MV-4-11 (cell line): ENCODE data around the gene MAP1LC3B.
"Not testable (repeated sequence)": the region's sequence is repeated elsewhere in the genome, so short reads cannot be mapped to it uniquely, and the experiment has no call there.

ENCODE experiments used
- DNase-seq: peaks from one replicate; lab custom pipeline; 2025; lab: John Stamatoyannopoulos, UW

MAP1LC3B gene

DNA sequence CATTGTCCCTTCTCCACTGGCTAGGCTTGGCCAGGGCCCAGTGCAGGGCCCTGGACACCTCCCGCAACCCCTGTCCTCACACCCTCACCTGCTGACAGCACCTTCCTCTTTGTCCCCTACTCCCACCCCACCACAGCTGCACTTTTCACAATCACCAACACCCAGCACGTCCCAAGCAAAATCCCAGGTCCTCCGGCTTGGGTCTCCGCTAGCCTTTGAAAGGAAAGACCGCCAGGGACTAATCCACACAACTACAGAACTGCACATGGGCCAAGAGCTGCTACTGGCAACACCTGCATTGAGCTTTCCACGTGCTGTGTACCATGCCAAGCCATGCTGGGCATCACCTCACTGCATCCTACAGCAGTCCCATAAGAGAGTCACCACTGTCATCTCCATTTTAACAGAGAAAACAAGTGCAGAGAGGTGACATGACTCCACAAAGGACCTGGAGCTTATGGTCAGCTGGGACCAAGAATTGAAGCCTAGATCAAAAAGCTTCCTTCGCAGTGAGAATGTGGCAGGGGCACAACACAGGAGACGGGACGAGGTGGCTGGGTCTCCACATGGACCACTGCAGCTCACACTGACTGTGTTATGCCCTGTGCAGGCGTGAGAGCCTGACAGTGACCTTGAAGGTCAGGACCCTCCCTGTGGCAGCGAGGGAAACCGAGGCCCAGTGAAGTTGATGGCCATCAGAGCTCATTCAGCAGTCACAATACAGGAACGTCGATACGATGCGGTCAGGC lies 31.1 kb upstream of the MAP1LC3B start:
- DNase-seq = no peak

DNA sequence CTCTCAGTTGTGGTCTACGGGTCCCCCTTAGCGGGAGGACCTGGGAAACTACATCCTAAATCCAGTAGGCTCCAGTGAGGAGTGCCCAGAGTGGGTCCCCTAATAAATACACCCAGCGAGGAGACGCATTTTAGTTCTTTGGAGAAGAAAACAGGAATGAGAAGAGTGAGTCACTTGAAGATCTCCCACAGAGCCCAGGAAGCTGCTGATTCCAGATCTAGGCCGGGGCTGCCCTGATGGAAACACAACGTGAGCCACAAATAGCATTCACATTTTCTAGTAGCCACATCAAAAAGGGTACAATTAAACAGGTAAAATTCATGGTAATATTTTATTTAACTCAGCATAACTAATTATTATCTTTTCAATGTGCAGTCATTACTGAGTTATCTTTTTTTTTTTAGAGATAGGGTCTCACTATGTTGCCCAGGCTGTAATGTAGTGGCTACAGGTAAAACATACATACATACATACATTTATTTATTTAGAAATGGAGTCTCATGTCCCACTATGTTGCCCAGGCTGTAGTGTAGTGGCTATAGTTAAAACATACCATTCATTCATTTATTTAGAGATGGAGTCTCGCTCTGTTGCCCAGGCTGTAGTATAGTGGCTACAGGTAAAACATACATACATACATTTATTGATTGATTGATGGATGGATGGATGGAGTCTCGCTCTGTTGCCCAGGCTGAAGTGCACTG lies 30.1 kb upstream of the MAP1LC3B start:
- no peak for DNase-seq

DNA sequence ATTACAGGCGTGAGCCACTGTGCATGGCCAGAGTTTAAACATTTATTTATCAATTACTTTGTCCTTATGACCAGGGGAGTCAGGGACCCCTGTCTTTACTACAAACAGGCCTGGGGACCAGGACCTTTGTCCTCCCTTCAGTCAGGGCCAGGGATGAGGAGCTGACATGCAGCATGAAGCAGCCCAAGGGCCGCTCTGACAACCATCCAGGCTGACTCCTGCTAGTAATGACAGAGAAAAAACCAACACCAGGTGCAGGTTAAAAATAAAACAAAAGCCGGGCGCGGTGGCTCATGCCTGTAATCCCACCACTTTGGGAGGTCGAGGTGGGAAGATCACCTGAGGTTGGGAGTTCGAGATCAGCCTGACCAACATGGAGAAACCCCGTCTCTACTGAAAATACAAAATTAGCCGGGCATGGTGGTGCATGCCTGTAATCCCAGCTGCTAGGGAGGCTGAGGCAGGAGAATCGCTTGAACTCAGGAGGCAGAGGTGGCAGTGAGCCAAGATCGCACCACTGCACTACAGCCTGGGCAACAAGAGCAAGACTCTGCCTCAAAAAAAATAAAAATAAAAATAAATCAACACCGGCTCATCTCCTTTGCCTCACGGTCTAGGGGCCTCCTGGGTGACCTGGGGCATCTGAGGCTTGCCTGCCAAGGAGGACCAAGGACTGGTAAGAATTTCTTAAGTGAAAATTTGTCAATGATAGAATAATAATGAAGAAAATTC lies 29.1 kb upstream of the MAP1LC3B start:
- not testable (repeated sequence) for DNase-seq

DNA sequence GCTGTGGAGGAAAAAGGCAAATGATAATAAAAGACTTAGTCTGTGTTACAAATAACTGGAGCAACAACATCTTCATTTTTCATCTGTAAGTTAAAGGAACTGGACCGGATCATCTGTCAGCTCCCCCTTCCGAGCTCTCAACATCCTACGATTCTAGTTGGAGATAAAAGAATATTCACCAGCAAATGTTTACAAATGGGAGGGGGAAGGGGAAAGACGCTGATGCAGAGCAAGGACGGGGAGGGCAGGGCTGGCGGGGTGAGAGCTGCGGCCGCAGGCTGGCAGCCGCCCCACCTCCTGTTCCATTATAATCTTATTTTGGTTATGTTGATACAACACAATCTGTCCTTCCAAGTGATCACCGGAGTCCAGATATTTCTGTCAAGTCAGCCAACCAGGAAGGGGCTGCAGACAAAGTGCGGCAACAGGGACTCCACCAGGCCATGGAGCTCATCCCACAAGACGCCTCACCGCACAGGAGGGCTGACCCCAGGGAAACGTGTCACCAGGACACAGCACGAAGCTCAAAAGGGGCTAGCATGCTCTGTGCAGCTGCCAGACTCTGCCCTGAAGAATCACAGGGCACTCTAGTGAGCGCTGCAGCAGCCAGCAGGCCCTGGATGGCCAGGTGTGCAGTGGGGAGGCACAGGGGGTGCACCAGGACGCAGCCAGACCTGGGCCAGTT lies 28.2 kb upstream of the MAP1LC3B start:
- DNase-seq = no peak

DNA sequence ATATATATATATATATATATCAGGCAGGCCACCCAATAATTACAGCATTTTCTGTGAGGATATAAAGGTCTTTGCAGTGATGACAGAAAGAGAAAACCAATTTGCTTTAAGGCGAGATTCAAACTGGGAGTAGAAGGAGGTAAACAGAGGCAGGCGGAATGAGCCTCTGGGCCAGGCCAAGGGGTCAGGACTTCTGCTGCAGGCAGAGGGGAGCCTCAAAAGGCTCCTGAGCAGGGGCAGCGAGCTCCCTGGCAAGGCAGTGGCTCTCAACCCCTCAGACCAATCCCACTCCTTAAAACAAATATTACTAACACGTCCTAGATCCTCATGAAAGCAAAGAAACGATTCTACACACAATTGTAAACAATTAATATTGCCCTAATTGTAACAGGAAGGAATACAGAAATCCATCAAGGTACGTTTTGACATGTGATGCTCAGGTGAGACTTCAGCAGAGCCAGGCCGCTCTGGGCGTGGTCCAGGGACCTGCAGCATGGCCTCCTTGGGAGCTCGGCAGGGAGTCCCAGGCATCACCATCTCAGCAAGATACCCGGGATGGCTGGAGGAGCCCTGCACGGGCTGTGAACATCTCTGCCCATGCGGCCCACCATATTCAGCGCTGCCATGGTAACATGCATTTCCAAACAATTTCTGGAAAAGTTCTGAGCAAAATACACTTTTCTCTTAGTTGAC lies 27.0 kb upstream of the MAP1LC3B start:
- DNase-seq = no peak

DNA sequence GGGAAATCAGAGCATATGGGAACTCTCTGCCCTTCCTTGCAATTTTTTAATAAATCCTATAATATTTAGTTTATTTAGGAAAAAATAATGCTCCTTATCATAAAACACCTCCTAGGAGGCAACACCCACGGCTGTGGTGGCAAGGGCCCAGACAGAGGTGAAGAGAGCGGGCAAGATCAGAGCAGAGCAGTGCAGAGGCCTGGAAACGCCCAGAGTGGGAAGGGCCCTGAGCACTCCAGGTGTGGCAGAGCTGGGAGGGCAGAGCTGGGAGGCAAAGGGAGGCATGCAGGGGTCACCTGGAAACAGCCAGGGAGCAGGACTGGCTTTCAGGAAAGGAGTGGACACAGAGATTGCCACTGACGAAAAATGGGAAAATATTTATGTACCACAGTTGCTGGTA lies 25.8 kb upstream of the MAP1LC3B start:
- DNase-seq = no peak

DNA sequence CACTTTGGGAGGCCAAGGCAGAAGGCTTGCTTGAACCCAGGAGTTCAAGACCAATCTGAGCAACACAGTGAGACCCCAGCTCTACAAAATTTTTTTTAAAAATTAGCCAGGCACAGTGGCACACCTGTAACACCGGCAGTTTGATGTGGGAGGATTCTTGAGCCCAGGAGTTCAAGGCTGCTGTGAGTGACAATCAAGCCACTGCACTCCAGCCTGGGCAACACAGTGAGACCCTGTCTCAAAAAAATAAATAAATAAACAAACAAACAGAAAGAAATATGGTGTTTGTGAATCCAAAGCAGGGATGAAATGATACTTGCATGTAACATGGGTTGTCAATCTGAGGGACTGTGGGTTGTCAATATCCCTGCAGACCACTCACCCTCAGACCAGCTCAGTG lies 25.2 kb upstream of the MAP1LC3B start:
- no peak for DNase-seq

DNA sequence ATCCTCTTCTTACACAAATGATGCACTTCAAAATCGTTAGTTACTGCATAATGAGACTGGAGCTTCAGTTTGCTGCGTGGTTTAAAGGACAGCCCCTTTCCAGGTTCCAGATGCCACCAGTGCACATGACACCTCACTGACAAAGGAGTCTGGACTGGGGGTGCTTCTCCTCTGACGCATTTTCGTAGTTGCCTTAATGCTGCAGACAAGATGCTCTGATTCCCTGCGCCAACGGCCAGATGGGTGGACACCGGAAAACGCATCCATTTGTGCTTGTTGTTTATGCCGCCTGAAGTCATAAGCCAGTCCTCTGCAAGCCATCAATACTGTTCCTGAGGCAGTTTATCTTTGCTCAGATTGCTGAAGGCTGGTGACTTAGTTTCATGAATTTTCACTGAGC lies 24.6 kb upstream of the MAP1LC3B start:
- DNase-seq = no peak

DNA sequence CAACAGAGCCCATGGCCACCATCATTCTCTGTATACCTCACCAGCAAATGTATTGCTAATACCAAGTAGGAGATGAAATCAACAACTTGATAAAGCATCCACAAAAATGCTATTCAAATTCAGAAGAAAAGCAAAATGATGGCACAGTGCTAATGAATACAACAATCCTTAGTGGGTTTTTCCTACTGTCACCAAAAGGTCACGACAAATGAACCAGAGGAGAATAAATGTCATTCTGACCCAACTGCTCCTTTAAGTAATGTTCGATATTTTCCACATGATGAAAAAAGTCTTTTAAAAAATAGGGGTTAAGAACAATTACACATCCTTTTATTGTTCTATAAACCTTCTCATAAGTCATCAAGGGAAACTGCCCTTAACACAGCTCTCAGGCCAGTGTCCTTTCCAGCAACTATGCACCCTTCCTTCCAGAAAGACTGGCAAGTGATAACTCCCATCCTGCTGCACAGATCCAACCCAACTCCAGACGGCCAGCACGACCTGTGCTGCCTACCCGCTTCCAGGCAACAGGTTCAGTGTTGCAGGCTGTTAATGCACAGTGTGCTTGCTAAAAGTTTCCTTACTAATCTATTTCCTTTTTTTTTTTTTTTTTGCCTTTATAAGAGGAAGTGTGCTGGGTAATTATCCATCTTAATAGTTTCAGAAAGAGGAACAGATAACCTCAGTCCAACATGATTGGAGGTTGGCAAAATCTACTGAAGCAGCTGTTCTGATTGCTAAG lies 23.9 kb upstream of the MAP1LC3B start:
- DNase-seq = peak; percentile 89

DNA sequence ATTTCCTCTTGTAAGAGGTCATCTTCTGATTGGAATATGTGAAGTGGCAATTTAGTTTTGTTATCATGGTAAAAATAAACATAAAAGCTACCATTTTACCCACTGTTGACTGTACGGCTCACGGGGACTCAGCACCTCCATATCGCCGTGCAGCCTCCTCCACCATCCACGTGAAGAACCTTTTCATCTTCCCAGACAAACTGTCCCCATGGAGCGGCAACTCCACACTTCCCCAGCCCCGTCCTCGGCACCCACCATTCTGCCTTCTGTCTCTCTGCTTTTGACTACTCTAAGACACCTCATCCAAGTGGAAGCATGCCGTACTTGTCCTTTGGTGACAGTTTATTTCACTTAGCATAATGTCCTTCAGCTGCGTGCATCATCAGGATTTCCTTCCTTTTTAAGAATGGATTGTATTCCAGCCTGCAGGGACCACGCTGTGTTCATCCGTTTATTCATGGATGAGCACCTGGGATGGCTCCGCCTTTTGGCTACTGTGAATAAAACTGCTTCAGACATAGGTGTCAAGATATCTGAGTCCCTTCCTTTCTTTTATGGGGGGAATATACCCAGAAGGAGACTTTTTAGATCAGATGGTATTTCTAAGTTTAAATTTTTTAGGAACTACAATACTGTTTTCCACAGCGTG lies 22.9 kb upstream of the MAP1LC3B start:
- DNase-seq = no peak

DNA sequence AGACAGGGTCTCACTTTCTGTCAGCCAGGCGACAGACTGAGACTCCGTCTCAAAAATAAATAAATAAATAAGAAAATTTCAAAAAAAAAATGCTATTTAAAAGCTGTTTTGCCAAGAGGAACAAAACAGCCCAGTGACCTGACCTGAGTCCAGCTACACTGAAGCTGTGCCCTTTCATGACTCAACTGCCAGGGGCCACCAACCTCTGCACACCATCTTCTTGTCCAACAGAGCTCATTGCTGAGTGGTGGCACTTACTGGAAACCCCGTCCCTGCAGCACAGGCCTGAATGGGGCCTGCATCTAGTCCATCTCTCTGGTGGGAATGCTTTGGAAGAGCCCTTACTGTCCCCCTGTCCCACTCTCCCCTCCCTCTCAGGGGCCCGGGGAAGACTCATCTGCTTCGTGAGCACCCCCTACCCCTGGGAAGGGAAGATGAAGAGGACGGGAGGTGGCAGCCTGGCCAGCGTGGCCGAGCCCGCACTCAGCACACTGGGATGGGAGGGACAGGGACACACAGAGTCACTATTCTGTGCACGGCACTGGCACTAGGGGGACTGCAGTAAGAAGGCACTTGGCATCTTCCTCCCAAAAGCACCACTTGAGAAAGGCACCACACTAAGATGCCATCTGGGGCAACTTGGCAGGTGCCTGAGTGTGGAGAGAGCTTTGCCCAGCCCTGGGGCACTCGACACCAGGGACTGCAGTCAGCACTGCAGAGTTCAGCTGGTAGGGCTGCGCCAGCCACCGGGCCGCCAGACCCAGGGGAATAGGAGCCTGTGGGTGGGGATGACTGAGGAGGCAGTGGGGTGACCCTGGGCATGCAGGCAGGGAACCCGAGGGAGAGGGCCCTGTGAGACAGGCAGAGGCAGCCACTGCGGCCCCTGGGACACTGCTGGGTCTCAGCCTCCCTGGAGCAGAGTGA lies 22.1 kb upstream of the MAP1LC3B start:
- no peak for DNase-seq

DNA sequence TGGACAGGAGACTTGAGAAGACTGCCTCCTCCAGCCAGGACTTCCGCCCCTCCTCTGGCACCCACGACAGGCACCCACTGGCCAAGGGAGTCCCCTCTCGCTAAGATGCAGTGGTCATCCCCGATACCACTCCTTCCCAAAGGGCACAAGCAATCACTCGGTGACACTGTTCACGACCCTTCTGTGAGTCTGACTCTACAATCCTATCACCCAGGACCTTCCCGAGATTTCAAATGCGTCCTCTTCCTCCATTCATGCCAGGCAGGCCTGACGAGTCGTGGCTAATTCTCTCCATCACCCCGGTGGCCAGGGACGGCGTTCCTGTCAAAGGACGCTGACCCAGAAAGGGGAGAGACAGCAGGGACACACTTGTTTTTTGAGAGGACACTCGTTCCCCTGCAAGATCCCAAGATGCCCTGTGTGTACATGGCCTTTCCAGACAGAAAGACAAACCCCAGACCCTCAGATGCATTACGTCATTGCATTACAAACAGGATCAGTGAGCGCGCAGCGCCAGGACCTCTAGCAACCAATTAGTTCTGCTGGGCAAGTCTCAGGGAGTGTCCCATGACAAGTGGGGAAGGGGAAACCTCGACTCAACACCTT lies 20.8 kb upstream of the MAP1LC3B start:
- DNase-seq = peak; percentile 16

DNA sequence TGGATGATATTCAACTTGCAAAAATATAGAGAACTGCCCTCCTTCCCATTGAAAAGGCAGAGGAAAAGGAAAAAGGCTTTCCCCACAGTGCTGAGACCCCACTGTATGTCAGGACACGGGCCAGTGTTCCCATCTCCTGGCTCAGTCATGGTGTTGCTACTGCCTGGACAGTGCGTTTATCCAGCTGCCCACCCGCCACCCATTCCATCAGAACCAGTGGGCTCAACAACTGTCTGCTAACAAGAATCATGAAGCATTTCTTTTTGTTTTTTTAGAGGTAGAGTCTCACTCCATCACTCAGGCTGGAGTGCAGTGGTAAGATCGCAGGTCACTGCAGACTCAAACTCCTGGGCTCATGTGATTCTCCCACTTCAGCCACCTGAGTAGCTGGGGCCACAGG lies 19.8 kb upstream of the MAP1LC3B start:
- DNase-seq = no peak

DNA sequence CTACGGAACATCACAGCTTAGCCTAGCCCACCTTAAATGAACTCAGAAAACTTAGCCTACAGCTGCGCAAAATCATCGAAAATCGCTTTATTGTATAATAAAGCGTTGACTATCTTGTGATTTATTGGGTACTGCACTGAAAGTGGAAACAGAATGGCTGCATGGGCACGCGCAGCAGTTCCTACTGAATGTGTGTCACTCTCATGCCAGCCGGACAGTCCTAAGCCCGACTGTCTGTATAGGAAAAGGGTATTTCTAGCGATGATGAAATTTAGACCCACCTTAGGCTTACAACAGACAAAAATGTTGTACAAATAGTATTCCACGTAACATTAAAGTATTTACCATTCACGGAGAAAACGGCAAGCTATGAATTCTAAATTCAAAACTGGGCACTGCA lies 17.8 kb upstream of the MAP1LC3B start:
- DNase-seq = no peak

DNA sequence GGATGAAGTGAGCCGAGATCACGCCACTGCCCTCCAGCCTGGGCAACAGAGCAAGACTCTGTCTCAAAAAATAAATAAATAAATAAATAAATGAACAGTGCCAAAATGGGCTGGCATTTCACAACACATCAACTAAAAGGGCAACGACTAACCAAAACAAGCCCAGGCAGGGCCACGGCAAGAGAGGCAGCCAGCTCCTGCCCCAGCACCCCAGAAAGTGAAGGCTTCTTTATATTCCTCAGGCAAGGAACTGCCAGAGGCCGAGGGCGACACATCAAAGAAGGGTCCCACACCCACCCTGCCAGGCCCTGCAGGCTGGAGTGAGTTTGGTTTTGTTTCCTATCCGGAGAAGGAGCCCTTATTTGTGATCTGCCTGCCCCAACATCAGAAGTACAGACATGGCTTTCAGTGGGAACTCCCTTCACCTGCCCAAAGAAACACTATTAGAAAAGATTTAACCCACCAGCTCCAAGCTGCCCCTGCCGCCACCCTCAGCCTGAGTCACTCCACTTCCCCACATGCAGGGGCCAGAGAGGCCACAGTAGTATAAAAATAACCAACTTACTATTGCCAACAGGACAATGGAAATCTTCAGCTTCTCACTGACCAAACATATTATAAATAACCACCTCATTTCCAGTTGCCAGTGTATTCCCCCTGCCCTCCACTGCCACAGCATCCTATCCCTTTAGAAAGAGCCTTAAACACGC lies 16.6 kb upstream of the MAP1LC3B start:
- peak; percentile 57 for DNase-seq

DNA sequence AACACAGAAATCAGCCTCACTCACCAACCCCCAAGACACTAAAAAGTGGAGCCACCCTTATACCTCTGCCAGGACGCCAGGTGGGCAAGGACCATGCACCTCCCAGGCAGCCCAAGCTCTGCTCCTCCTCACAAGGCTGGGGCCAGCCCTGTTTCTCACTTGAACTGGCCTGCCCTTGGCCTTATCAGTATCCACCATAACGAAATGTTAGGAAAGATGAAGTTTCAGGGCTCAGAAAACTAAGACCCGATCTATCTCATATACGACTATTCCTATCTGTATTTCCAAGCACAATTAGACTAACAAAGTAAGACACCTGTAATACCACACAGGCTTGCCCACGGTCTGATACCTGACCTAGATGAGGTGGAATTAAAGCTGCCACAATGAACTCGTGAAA lies 15.5 kb upstream of the MAP1LC3B start:
- no peak for DNase-seq

DNA sequence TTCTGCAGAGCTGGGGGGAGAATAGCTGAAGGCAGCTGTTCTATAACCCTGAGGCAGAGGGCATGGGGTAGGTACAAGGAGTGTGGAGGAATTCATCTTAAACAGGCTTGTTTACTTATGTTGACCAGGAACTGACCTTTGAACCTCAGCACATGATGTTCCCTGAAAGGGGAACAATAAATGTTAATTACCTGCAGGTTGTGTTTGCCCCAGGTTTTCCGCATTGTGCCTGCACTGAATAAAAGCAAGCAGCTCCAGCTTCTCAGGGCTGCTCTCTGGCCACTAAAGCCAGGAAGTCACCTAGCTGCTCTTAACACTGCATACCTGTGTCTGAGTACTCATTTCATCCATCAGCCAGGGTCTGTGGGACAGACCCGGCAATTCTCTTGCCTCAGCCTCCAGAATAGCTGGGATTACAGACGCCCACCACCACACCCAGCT lies 12.8 kb upstream of the MAP1LC3B start:
- not testable (repeated sequence) for DNase-seq

DNA sequence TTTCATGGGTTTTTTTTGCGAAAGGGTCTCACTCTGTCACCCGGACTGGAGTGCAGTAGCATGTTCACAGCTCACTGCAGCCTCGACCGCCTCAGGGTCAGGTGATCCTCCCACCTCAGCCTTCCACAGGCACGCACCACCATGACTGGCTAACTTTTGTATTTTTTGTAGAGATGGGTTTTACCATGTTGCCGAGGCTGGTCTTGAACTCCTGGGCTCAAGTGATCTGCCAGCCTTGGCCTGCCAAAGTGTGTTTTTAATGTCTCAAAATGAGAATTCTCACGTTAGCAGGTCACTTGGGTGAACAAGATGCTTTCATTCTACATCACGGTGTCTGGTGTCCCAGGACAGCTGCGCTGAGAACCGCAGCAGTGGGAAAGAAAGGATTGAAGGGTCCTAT lies 11.7 kb upstream of the MAP1LC3B start:
- no peak for DNase-seq
